HepG2 (cell line): Measurements from ENCODE around the gene TFDP2. TPM values are rescaled to one million over a fixed set of nuclear protein-coding genes. Genes with fewer than 3 reads are reported as not detected.

Experiments used
- ATAC-seq: fragments of 200-7000 bp; cut with Tn5 transposase; 3 replicates; pipeline ENCODE4 v1.9.1; 2020; ENCODE audit warnings: mild to moderate bottlenecking, moderate library complexity
- BruUV-seq: library from RNA; stranded (reverse); fragments of 400-500 nt; replicated peaks from 2 replicates; lab custom pipeline; 2021; lab: Mats Ljungman, UMichigan
- CTCF ChIA-PET: fragments of 300-600 bp; formaldehyde crosslinking; extraction: SDS; loops from one replicate; lab custom pipeline; 2021; ENCODE audit warnings: low total read pairs, inconsistent platforms, low intra/inter-chr PET ratio; lab: Yijun Ruan, JAX
- POLR2A ChIA-PET: fragments of 350-600 bp; sonication (Branson Sonifier 250); formaldehyde crosslinking; loops from one replicate; lab custom pipeline; 2020; ENCODE audit warnings: antibody characterized with exemption, inconsistent platforms; lab: Yijun Ruan, JAX
- DNase-seq: peaks from one replicate; pipeline ENCODE4 v3.0.0-alpha.2; 2015; ENCODE audit warnings: low spot score
- FAIRE-seq: peaks from 3 replicates; lab custom pipeline; 2011; peaks lifted over from hg19 to GRCh38; lab: Jason Lieb, UNC
- H2AFZ ChIP-seq: one replicate; pipeline ENCODE4 v1.6.1; 2011; ENCODE audit warnings: low read length, inconsistent platforms
- H3K27ac ChIP-seq: fragments of 300-600 bp; 3 replicates; pipeline ENCODE4 v1.8.0; 2011; ENCODE audit warnings: mixed run types, mild to moderate bottlenecking, mixed read lengths, low read length, inconsistent platforms; ENCODE audit not compliant: insufficient read depth; ENCODE audit errors: extremely low read length
- H3K27me3 ChIP-seq, 2 experiments: fragments of 200-600 bp in 1 of 2; 2 replicates in 1 of 2; 3 replicates in 1 of 2; pipeline versions ENCODE4 v1.6.0 to v1.8.0; 2011; ENCODE audit warnings: low read length in 2 of 2, mild to moderate bottlenecking in 2 of 2, moderate library complexity in 2 of 2, inconsistent platforms in 1 of 2; ENCODE audit not compliant: insufficient read depth in 2 of 2, control insufficient read depth in 1 of 2
- H3K36me3 ChIP-seq, 2 experiments: fragments of 200-600 bp in 1 of 2; replicated peaks in 1 of 2; 2 replicates in 1 of 2; 3 replicates in 1 of 2; pipeline versions ENCODE4 v1.5.1 to v1.8.0; 2011; ENCODE audit warnings: low read length in 2 of 2, inconsistent platforms in 1 of 2; ENCODE audit not compliant: insufficient read depth in 2 of 2, control insufficient read depth in 1 of 2
- H3K4me1 ChIP-seq: 2 replicates; pipeline ENCODE4 v1.5.1; 2012; ENCODE audit warnings: low read length, inconsistent platforms; ENCODE audit not compliant: insufficient read depth
- H3K4me2 ChIP-seq: 2 replicates; pipeline ENCODE4 v1.6.0; 2011; ENCODE audit warnings: low read depth, low read length, inconsistent platforms
- H3K4me3 ChIP-seq, 3 experiments: fragments of 200-600 bp in 1 of 3; sonication (generic), shearing (Covaris generic) in 1 of 3; replicated peaks in 1 of 3; 2 replicates each; pipeline ENCODE4 v1.5.1; 2011 to 2016; ENCODE audit warnings: low read length in 3 of 3, inconsistent platforms in 2 of 3, low read depth in 2 of 3, mild to moderate bottlenecking in 2 of 3, control low read depth in 1 of 3, mixed read lengths in 1 of 3; ENCODE audit not compliant: insufficient read depth in 1 of 3
- H3K79me2 ChIP-seq: one replicate; pipeline ENCODE4 v1.6.1; 2011; ENCODE audit warnings: low read length, inconsistent platforms; ENCODE audit not compliant: insufficient read depth
- H3K9ac ChIP-seq: 2 replicates; pipeline ENCODE4 v1.6.0; 2011; ENCODE audit warnings: mild to moderate bottlenecking, low read depth, low read length, inconsistent platforms; ENCODE audit not compliant: insufficient read depth
- H3K9me3 ChIP-seq: 2 replicates; pipeline ENCODE4 v1.5.1; 2012; ENCODE audit warnings: mild to moderate bottlenecking, low read length
- H4K20me1 ChIP-seq: 2 replicates; pipeline ENCODE4 v1.6.0; 2011; ENCODE audit warnings: inconsistent platforms, mild to moderate bottlenecking, low read length, moderate library complexity; ENCODE audit not compliant: insufficient read depth
- ELF1 ChIP-seq: sonication (generic); formaldehyde crosslinking; IDR thresholded peaks from 2 replicates; pipeline ENCODE4 v1.4.0; 2020; ENCODE audit warnings: missing genetic modification reagents
- HNF4A ChIP-seq: sonication (generic); formaldehyde crosslinking; IDR thresholded peaks from 2 replicates; pipeline ENCODE4 v1.4.0; 2020; ENCODE audit warnings: missing genetic modification reagents
- ISL2 ChIP-seq: sonication (generic); formaldehyde crosslinking; IDR thresholded peaks from 2 replicates; pipeline ENCODE4 v1.5.0; 2020; ENCODE audit warnings: missing genetic modification reagents
- KLF13 ChIP-seq: sonication (generic); formaldehyde crosslinking; IDR thresholded peaks from 2 replicates; pipeline ENCODE4 v1.4.0; 2020; ENCODE audit warnings: mild to moderate bottlenecking, missing genetic modification reagents
- POLR2AphosphoS5 ChIP-seq: IDR thresholded peaks from 2 replicates; pipeline ENCODE4 v1.6.1; 2012; ENCODE audit warnings: low read depth, low read length
- SP5 ChIP-seq: IDR thresholded peaks from 2 replicates; pipeline ENCODE4 v1.6.1; 2016; ENCODE audit warnings: low read depth, borderline replicate concordance
- YEATS4 ChIP-seq: sonication (generic); formaldehyde crosslinking; IDR thresholded peaks from 2 replicates; pipeline ENCODE4 v1.4.0; 2020; ENCODE audit warnings: missing genetic modification reagents, borderline replicate concordance
- ZNF24 ChIP-seq: fragments of 450-650 bp; IDR thresholded peaks from 2 replicates; pipeline ENCODE4 v1.6.1; 2017; ENCODE audit warnings: antibody characterized with exemption, mild to moderate bottlenecking
- WGBS: methylation state at CpG from one replicate; pipeline ENCODE4 v1.1.6; 2017; ENCODE audit warnings: low lambda C conversion rate; 5-methylcytosine and 5-hydroxymethylcytosine counted together
- in situ Hi-C: cut with HindIII; loops from 2 replicates; pipeline ENCODE4 v1.10.0; 2017; ENCODE audit warnings: low pct_unique_long_range_greater_than_20kb; ENCODE audit not compliant: extremely low pct_ligation_motif_present
- intact Hi-C: fragments of 100-400 bp; cut with micrococcal nuclease; formaldehyde crosslinking; loops from one replicate; pipeline ENCODE4 v1.10.0; 2022; ENCODE audit not compliant: unreplicated experiment
- polyA plus RNA-seq, 8 experiments: library from polyadenylated mRNA; depleted of rRNA in 3 of 8; stranded (reverse) in 7 of 8; unstranded in 1 of 8; fragments of >200 nt; fragmentation: Illumina TruSeq in 4 of 8; extraction: Trizol in 4 of 8; gene quantifications; 2 replicates each; pipeline versions ENCODE4 v1.2.1 to v1.2.3, GENCODE V29; 2011 to 2016; ENCODE audit warnings: low read depth in 4 of 8, missing spikeins in 1 of 8, mixed read lengths in 1 of 8; ENCODE audit not compliant: insufficient read depth in 1 of 8
- total RNA-seq, 5 experiments: library from RNA; depleted of rRNA; stranded (reverse); fragments of >200 nt; fragmentation: Illumina TruSeq; extraction: Trizol; gene quantifications; 2 replicates each; pipeline ENCODE4 v1.2.3, GENCODE V29; 2016; ENCODE audit warnings: low read depth in 1 of 5
- TF ChIP-seq, protein P1 (sequence below): sonication (generic); formaldehyde crosslinking; conservative IDR thresholded peaks from 2 replicates; pipeline ENCODE4 v1.4.0; 2020; ENCODE audit warnings: missing genetic modification reagents
- TF ChIP-seq, protein P2 (sequence below): sonication (generic); formaldehyde crosslinking; IDR thresholded peaks from 2 replicates; pipeline ENCODE4 v1.5.0; 2020; ENCODE audit warnings: missing genetic modification reagents

Gene TFDP2
- total and polyA plus RNA-seq, 2 of the 13 experiments (the other 11 are each of a cell fraction or from before 2014, with no cell fraction given) = 17.9 to 37.4 TPM

DNA sequence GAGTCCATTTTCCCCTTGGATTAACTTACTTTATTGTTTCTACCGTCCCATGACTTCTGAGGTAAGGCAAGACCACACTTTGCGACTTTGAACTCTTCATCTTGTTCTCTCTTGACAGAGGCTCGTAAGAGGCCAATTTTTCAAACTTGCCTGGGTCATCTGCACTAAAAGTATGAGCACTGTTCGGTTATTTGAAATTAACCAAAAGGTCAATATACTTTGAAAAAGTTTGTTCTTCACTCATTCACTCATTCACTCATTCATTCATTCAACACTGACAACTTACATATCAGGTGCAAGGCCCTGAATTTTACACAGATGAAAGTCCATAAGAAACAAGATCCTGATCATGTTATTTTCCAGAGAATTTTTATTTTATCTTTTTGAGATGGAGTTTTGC lies 215.0 kb downstream of the TFDP2 start:
- Histone ChIP-seq H3K79me2 (no peaks in the 10 kb centered on the region), H3K4me2 (no peak overlapping the region), H3K9me3 (no peaks in the 10 kb centered on the region), H3K4me3 (no peak overlapping the region), H2AFZ (no peak overlapping the region), H3K27me3 (no peaks in the 10 kb centered on the region), H3K36me3 (no peaks in the 10 kb centered on the region), H4K20me1 (no peaks in the 10 kb centered on the region), H3K27ac (no peak overlapping the region), H3K4me1 (no peaks in the 10 kb centered on the region), H3K9ac (no peak overlapping the region)
- CTCF ChIA-PET = no interaction called here
- BruUV-seq = no TSS peak
- intact Hi-C loops = no loop called here
- in situ Hi-C loops = no loop called here
- ATAC-seq (no peak), FAIRE-seq (no peak), DNase-seq (no peak)
- no peak for TF ChIP-seq SP5 (CRISPR knock-in tag)
- peak; percentile 37; the same call in 1 of the 2 replicates for TF ChIP-seq ZNF24
- no peak for TF ChIP-seq HNF4A (CRISPR knock-in tag)
- TF ChIP-seq ISL2 (CRISPR knock-in tag) = no peak
- WGBS = 85% methylated on average over 4 of the region's 4 CpGs
- POLR2A ChIA-PET = no interaction called here

DNA sequence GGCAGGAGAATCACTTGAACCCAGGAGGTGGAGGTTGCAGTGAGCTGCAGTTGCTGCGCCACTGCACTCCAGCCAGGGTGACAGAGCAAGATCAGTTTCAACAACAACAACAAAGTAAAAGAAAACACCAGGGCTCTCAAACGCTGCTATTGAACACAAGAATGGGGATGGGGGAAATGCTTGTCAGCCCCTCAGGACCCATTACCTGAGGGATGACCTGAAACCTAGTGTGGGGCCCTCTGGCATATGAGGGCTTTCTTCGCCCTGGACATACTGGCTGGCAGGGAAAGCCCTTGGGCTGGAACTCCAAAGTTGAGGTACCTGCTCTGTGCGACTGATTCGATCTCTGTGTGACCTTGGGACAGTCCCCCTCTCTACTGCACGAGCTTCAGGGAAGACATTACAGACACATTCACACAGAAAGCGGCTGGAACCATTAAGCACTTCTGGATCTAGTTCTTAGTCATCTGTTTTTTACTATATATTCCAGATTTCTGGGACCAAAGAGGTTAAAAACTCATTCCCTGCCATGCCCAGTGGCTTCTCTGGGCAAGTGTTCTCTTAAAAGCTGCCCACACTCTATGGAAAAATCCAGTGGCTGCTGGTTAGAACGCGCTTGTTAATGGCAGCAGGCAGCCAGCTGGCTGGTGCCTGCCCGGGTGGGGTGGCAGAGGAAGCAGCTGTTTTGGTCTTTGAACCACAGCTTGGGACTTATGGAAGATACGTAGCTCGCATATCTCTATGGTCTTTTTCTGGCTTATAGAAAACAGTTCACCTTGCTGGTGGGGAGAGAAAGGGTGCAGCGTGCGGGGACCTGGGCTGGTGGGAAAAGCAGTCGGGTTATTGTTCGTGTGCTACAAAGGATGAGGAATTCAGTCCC lies 215.7 kb downstream of the TFDP2 start:
- CTCF ChIA-PET = no interaction called here
- WGBS = 81% methylated on average over 14 of the region's 16 CpGs
- POLR2A ChIA-PET = no interaction called here

More for the DNA sequence above, 215.7 kb downstream of the TFDP2 start:
- FAIRE-seq = no peak
- H3K9me3 ChIP-seq = no peaks in the 10 kb centered on the region
- no peaks in the 10 kb centered on the region for H3K27me3 ChIP-seq
- H3K4me3 ChIP-seq = no peak overlapping the region
- in situ Hi-C loops = no loop called here
- H3K36me3 ChIP-seq = no peaks in the 10 kb centered on the region
- no TSS peak for BruUV-seq
- no peak overlapping the region for H3K9ac ChIP-seq
- intact Hi-C loops = no loop called here
- no peaks in the 10 kb centered on the region for H4K20me1 ChIP-seq
- DNase-seq = no peak
- no peaks in the 10 kb centered on the region for H3K79me2 ChIP-seq
- H3K27ac ChIP-seq = no peak overlapping the region
- no peak overlapping the region for H3K4me2 ChIP-seq
- no peaks in the 10 kb centered on the region for H3K4me1 ChIP-seq
- peak; percentile 15; the same call in 2 of the 3 replicates for ATAC-seq
- TF ChIP-seq KLF13 (CRISPR knock-in tag) (no peak), ISL2 (CRISPR knock-in tag) (no peak), POLR2AphosphoS5 (no peak), ELF1 (no peak), YEATS4 (CRISPR knock-in tag) (no peak)
- TF ChIP-seq, protein P1, sequence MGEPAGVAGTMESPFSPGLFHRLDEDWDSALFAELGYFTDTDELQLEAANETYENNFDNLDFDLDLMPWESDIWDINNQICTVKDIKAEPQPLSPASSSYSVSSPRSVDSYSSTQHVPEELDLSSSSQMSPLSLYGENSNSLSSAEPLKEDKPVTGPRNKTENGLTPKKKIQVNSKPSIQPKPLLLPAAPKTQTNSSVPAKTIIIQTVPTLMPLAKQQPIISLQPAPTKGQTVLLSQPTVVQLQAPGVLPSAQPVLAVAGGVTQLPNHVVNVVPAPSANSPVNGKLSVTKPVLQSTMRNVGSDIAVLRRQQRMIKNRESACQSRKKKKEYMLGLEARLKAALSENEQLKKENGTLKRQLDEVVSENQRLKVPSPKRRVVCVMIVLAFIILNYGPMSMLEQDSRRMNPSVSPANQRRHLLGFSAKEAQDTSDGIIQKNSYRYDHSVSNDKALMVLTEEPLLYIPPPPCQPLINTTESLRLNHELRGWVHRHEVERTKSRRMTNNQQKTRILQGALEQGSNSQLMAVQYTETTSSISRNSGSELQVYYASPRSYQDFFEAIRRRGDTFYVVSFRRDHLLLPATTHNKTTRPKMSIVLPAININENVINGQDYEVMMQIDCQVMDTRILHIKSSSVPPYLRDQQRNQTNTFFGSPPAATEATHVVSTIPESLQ (CRISPR knock-in tag) = no peak
- TF ChIP-seq, protein P2, sequence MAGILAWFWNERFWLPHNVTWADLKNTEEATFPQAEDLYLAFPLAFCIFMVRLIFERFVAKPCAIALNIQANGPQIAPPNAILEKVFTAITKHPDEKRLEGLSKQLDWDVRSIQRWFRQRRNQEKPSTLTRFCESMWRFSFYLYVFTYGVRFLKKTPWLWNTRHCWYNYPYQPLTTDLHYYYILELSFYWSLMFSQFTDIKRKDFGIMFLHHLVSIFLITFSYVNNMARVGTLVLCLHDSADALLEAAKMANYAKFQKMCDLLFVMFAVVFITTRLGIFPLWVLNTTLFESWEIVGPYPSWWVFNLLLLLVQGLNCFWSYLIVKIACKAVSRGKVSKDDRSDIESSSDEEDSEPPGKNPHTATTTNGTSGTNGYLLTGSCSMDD (CRISPR knock-in tag) = no peak
- no peak overlapping the region for H2AFZ ChIP-seq
